NCI-H774 (cell line): ENCODE data around the gene EGFLAM.
"Not testable (repeated sequence)": the region's sequence is repeated elsewhere in the genome, so short reads cannot be mapped to it uniquely, and the experiment has no call there.

Experiments used
- DNase-seq: peaks from one replicate; lab custom pipeline; 2025; lab: John Stamatoyannopoulos, UW

EGFLAM gene

GRCh38 chr5:38329132-38329715 is 70.9 kb downstream of the EGFLAM start:
- DNase-seq = no peak

- DNase-seq = no peak
These were observed 71.8 kb downstream of the EGFLAM start for GRCh38 chr5:38330207-38330606.

DNA sequence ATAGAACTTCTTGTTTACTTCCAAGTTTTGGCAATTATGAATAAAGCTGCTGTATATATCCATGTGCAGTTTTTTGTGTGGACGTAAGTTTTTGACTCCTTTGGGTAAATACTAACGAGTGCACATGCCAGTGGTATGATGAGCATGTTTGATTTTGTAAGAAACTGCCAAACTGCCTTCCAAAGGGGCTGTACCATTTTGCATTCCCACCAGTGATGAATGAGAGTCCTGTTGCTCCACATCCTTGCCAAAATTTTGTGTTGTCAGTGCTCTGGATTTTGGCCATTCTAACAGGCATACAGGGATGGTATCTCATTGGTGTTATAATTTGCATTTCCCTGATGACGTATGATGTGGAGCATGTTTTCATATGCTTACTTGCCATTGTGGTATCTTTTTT is 73.5 kb downstream of the EGFLAM start:
- no peak for DNase-seq

DNA sequence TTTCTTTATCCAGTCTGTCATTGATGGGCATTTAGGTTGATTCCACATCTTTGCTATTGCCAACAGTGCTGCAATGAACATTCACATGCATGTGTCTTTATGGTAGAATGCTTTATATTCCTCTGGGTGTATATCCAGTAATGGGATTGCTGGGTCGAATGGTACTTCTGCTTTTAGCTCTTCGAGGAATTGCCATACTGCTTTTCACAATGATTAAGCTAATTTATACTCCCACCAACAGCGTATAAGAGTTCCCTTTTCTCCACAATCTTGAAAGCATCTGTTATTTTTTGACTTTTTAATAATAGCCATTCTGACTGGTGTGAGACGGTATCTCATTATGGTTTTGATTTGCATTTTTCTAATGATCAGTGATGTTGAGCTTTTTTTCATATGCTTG is 74.8 kb downstream of the EGFLAM start:
- not testable (repeated sequence) for DNase-seq

GRCh38 chr5:38338455-38338854 is 80.1 kb downstream of the EGFLAM start:
- DNase-seq = no peak

DNA sequence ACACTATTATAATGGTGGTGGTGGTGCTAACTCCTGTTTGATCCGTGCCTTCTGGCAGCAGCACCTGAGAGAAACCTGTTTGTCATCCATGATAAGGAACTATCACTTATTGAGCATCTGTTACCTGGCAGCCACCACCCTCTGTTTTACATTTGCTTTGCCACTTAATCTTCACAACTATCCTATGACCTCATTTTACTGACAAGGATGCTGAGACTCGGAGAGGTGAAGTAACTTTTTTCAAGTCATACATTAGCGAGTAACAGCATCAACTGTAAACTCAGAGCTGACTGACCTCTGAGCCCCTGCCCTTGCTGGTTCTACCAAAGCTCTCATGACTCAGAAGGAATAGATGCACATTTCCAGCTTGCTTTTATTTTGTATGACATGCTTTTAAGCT is 81.1 kb downstream of the EGFLAM start:
- DNase-seq = no peak

GRCh38 chr5:38341056-38341455 is 82.7 kb downstream of the EGFLAM start:
- DNase-seq = no peak

GRCh38 chr5:38341641-38342040 is 83.3 kb downstream of the EGFLAM start:
- no peak for DNase-seq

GRCh38 chr5:38342261-38342660 is 83.9 kb downstream of the EGFLAM start:
- DNase-seq = no peak

GRCh38 chr5:38344891-38345290 is 86.5 kb downstream of the EGFLAM start:
- no peak for DNase-seq

DNA sequence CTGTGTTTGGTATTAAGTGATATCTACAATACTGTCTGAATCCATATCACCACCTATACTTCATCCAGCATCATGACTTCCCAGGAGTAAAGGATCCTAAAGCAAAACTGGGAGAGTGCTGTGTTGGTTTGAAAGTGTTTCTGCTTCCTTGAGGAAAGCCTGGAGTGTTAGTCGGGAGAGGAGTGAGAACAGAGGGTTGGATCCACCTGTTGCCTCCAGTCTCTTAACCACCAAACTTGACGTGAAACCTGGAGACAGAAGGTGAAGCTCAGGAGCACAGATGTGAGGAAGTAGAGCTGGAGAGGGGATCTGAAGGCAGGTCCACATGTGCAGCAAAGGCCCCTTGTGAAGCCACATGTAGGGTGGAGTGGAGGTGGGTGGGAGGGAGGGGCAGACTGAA is 88.2 kb downstream of the EGFLAM start:
- DNase-seq = no peak

DNA sequence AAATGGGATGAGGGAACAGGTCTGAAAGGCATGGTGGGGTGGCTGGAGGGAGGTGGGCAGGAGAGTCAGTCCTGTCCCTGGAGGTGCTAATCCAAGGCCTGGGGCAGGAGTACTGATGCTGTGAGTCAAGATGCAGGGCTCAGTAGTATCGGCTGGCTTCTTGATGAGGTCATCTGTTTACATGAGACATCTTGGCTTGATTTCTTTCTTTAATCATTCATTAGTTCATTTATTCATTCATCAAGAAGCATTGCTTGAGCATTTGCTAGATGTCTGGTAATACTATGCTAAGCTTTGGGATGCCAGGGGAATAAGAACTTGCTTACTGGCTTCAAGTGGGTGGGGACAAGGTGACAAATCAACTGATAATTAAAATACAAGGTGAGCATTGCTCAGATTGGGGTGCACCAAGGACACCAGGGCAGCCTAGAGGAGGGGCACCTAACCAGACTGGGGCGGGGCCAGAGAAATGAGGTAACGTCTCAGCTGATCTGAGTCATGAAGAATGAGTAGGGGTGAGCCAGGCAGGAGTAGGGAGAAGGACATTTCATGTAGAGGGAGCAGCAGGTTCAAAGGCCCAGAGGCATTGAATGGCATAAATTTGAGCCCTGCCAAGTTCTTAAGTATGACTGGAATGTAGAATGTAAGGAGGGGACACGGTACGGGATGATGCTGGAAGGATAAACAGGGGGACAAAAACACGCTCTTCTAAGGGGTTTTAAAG is 88.8 kb downstream of the EGFLAM start:
- no peak for DNase-seq

DNA sequence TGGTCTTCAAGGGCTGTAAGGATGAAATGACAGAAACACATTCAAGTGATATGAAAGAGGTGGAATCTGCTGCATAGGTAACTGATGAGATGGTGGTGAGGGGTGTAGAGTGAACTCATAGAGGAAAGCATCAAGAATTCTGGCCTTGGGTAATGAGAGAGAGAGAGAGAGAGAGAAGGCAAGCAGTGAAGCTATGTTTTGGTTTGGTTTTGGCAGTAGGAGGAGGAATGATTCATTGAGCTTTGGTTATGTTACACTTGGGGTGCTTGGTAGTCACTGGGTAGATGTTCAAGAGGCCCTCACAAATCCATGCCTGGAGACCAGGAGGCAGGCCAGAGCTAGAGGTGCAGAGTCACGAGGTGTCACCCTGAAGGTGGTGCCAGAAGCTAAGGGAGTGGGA is 89.5 kb downstream of the EGFLAM start:
- no peak for DNase-seq

GRCh38 chr5:38360323-38361061 is 102.1 kb downstream of the EGFLAM start:
- DNase-seq = no peak

GRCh38 chr5:38362713-38363112 is 104.4 kb downstream of the EGFLAM start:
- DNase-seq = no peak

- DNase-seq = no peak
These were observed 106.5 kb downstream of the EGFLAM start for GRCh38 chr5:38364825-38365224.

GRCh38 chr5:38367410-38367809 is 109.1 kb downstream of the EGFLAM start:
- no peak for DNase-seq

DNA sequence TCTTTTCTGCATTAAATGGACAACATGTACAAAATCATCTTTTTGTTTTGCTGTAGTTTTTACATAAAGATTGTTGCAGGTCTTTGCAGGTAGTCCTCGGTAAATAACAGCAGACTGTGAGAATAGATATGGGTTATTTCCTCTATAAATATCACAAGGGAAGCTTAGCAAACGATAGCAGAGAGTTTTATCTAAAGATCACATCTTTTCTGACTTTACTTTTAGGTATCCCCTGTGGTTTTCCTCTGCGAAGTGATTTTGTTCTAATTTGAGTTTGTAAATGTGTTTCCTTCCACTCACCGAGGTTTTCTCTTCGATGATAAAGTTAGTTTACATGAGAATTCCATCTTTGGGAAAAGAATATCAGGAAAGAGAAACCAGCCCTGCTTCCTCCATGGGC is 109.6 kb downstream of the EGFLAM start:
- DNase-seq = no peak

DNA sequence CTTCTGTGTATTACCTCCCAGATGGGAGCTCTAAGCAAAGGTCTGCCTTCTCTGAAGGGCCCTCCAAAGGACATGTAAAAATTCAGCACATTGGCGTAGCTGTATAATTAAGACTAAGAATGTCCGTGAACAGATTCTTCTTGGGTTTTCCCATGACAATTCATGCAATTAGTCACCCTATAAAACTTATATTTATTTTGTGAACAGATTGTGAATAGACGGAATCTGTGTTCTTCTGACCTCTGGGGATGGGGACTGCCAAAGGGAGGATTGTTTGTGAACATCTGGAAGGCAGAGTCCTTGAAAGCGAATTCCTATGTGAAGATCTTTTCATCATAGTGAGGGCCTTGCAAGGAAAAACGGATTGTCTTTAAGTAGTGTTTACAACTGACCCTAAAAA is 111.3 kb downstream of the EGFLAM start:
- no peak for DNase-seq

DNA sequence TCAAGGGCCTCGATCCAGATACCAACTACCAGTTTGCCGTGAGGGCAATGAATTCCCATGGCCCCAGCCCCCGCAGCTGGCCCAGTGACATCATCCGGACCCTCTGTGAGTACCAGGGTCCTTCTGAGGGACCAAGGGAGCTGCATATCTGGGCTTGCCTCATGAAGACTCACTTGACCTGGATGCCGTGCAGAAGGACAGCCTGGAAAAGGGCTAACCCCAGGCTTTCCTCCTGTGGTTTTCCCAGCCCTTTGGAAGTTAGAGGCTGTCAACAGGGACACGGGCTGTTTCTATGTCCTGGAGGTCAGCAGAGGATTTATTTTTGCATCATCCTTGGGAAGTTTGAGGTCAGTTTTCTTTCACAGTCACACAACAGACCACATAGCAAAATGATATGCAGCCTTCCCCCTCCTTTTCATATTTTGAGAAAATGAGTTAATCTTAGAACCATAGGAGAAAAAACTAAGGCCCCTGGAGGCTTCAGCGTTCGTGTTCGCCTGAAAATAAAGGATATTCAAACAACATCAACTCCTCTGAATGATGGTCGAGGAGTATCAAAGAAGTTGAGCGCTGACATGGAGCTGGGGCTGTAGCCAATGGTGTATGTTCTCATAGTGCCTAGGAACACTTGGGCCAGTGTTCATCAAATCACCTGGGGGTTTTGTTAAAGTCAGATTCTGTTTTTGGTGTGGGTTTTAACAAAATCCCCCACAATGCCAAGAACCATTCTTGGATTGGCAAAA is 112.2 kb downstream of the EGFLAM start:
- no peak for DNase-seq

- DNase-seq = no peak
These were observed 113.2 kb downstream of the EGFLAM start for GRCh38 chr5:38371596-38371995.

DNA sequence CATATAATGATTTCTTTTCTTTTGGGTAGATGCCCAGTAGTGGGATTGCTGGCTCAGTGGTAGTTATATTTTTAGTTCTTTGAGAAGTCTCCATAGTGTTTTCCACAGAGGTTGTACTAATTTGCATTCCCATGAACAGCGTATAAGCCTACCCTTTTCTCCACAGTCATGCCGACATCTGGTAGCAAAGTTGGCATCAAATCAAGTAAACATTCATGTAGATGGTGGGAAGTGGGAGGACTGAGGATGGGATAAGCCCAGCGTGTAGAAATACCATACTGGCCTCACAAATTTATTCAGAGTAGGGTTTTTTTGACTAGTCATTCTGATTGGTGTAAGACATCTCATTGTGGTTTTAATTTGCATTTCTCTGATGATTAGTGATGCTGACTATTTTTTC is 115.4 kb downstream of the EGFLAM start:
- DNase-seq = no peak

DNA sequence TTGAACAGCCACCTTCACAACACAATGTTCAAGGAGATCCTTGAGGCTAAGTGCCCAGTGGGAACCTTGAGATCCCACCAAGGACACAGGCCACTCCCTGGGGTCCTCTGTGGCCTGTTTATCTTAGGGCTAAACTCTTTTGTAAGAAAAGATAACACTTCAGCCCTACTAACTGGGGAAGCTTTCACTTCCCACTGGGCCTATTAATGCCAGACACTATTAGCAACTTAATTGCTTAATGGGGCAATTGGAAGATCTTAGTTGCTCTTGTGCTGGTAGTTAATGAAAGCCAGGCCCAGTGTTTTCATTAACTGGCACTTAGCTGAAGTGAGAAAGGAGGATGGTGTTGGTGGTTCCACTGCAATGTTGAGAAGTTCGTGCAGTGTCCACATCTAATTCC is 117.1 kb downstream of the EGFLAM start:
- DNase-seq = no peak
